Sigmoid colon (tissue), 4 donors: ENCODE data around the gene GALM.

Experiments used
- EP300 ChIP-seq, 4 donors: sonication (generic); formaldehyde crosslinking; IDR thresholded peaks; one replicate each; pipeline ENCODE4 v1.6.1; 2017; ENCODE audit warnings: antibody characterized with exemption in 4 of 4
- POLR2A ChIP-seq, 2 donors: fragments of 450-650 bp; IDR thresholded peaks; one replicate each; pipeline ENCODE4 v1.6.1; 2016; ENCODE audit warnings: antibody characterized with exemption in 2 of 2, mild to moderate bottlenecking in 2 of 2, moderate library complexity in 2 of 2
- TF ChIP-seq, protein P1 (sequence below), 4 experiments: fragments of 450-650 bp in 3 of 4; fragments of 200-600 bp in 1 of 4; IDR thresholded peaks; one replicate each; pipeline ENCODE4 v1.5.1; 2016 to 2019; ENCODE audit warnings: antibody characterized with exemption in 4 of 4, mild to moderate bottlenecking in 3 of 4, moderate library complexity in 2 of 4

DNA sequence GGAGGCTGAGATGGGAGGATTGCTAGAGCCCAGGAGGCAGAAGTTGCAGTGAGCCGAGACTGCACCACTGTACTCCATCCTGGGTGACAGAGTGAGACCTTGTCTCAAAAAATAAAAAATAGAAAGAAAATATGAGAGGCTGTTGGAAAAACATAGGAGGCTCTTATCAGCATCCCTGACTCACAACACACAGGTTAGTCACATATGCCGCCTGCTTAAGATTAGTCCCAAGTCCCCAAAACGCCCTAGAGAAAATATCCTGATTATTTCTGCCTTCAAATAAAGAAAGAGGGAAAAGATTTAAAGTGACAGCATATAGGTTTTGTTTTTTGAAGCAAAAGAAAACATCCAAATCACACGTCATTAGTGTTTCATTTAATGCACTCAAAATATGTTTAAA lies 29.8 kb upstream of the GALM start:
- TF ChIP-seq, protein P1, sequence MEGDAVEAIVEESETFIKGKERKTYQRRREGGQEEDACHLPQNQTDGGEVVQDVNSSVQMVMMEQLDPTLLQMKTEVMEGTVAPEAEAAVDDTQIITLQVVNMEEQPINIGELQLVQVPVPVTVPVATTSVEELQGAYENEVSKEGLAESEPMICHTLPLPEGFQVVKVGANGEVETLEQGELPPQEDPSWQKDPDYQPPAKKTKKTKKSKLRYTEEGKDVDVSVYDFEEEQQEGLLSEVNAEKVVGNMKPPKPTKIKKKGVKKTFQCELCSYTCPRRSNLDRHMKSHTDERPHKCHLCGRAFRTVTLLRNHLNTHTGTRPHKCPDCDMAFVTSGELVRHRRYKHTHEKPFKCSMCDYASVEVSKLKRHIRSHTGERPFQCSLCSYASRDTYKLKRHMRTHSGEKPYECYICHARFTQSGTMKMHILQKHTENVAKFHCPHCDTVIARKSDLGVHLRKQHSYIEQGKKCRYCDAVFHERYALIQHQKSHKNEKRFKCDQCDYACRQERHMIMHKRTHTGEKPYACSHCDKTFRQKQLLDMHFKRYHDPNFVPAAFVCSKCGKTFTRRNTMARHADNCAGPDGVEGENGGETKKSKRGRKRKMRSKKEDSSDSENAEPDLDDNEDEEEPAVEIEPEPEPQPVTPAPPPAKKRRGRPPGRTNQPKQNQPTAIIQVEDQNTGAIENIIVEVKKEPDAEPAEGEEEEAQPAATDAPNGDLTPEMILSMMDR (IDR thresholded peaks at IDR 0.05), result no peak
- TF ChIP-seq EP300 (IDR thresholded peaks at IDR 0.05) (no peak), POLR2A (IDR thresholded peaks at IDR 0.05) (no peak)
